GM12874 (cell line): Measurements from ENCODE around the gene CCND1.

Source experiments
- TF ChIP-seq, protein P1 (sequence below): IDR thresholded peaks from 2 replicates; pipeline ENCODE4 v1.5.1; 2011; ENCODE audit warnings: low read depth, mild to moderate bottlenecking, control low read depth, low read length, moderate library complexity; ENCODE audit not compliant: insufficient read depth

The CCND1 gene

DNA sequence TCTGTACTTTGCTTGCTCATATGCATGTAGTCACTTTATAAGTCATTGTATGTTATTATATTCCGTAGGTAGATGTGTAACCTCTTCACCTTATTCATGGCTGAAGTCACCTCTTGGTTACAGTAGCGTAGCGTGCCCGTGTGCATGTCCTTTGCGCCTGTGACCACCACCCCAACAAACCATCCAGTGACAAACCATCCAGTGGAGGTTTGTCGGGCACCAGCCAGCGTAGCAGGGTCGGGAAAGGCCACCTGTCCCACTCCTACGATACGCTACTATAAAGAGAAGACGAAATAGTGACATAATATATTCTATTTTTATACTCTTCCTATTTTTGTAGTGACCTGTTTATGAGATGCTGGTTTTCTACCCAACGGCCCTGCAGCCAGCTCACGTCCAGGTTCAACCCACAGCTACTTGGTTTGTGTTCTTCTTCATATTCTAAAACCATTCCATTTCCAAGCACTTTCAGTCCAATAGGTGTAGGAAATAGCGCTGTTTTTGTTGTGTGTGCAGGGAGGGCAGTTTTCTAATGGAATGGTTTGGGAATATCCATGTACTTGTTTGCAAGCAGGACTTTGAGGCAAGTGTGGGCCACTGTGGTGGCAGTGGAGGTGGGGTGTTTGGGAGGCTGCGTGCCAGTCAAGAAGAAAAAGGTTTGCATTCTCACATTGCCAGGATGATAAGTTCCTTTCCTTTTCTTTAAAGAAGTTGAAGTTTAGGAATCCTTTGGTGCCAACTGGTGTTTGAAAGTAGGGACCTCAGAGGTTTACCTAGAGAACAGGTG is 11.1 kb downstream of the CCND1 start:
- TF ChIP-seq, protein P1, sequence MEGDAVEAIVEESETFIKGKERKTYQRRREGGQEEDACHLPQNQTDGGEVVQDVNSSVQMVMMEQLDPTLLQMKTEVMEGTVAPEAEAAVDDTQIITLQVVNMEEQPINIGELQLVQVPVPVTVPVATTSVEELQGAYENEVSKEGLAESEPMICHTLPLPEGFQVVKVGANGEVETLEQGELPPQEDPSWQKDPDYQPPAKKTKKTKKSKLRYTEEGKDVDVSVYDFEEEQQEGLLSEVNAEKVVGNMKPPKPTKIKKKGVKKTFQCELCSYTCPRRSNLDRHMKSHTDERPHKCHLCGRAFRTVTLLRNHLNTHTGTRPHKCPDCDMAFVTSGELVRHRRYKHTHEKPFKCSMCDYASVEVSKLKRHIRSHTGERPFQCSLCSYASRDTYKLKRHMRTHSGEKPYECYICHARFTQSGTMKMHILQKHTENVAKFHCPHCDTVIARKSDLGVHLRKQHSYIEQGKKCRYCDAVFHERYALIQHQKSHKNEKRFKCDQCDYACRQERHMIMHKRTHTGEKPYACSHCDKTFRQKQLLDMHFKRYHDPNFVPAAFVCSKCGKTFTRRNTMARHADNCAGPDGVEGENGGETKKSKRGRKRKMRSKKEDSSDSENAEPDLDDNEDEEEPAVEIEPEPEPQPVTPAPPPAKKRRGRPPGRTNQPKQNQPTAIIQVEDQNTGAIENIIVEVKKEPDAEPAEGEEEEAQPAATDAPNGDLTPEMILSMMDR: no peak

DNA sequence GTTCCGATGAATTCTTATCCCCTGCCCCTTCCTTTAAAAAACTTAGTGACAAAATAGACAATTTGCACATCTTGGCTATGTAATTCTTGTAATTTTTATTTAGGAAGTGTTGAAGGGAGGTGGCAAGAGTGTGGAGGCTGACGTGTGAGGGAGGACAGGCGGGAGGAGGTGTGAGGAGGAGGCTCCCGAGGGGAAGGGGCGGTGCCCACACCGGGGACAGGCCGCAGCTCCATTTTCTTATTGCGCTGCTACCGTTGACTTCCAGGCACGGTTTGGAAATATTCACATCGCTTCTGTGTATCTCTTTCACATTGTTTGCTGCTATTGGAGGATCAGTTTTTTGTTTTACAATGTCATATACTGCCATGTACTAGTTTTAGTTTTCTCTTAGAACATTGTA is 12.0 kb downstream of the CCND1 start:
- TF ChIP-seq, protein P1: no peak

DNA sequence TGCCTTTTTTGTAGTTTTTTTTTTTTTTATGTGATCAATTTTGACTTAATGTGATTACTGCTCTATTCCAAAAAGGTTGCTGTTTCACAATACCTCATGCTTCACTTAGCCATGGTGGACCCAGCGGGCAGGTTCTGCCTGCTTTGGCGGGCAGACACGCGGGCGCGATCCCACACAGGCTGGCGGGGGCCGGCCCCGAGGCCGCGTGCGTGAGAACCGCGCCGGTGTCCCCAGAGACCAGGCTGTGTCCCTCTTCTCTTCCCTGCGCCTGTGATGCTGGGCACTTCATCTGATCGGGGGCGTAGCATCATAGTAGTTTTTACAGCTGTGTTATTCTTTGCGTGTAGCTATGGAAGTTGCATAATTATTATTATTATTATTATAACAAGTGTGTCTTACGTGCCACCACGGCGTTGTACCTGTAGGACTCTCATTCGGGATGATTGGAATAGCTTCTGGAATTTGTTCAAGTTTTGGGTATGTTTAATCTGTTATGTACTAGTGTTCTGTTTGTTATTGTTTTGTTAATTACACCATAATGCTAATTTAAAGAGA is 12.5 kb downstream of the CCND1 start:
- TF ChIP-seq, protein P1: no peak

DNA sequence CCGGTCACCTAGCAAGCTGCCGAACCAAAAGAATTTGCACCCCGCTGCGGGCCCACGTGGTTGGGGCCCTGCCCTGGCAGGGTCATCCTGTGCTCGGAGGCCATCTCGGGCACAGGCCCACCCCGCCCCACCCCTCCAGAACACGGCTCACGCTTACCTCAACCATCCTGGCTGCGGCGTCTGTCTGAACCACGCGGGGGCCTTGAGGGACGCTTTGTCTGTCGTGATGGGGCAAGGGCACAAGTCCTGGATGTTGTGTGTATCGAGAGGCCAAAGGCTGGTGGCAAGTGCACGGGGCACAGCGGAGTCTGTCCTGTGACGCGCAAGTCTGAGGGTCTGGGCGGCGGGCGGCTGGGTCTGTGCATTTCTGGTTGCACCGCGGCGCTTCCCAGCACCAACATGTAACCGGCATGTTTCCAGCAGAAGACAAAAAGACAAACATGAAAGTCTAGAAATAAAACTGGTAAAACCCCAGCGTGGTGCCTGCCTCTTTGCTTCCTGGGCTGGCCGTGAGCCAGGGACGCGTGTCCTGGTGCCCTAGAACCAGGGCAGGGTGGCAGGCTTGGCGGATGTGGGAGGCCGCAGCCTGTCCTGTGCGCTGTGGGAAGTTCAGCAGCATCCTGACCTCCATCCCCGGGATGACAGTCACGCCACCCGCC is 13.2 kb downstream of the CCND1 start:
- TF ChIP-seq, protein P1: no peak

DNA sequence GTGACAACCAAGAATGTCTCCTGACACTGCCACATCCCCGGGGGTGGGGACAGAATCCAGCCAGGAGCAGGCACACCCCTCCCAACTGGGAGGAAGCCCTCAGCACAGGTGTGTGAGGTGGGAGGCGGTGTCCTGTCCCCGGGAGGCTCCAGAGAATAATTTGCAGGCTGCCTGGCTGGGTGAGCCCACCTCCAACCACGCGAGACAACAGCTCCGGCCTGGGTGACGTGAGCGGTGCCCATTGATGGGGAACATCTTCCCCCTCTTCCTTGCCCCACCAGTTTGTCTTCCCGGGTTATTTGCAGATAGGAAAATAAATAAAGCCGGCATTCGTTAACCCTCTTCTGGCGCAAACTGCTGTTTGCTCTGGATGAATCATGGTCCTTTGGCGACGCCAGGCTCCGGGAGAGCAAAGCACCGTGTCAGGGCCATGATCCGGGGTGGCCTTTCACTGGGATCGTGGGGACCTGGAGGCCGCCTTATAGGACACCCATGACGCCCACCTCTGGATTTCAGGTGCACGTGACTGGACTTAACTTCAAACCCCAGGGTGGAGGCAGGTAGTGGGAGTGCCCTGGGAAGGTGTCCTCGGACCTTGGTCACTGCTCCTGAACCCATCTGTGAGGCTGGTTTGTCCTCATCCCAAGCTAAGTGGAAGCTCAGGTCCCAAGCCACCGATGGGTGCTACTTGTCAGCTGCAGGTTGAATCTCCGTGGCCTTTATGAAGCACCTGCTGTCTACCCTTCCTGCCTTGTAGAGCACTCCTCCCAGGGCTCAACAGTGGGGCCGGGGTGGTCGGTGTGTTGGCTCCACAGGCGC is 13.9 kb downstream of the CCND1 start:
- TF ChIP-seq, protein P1: no peak

DNA sequence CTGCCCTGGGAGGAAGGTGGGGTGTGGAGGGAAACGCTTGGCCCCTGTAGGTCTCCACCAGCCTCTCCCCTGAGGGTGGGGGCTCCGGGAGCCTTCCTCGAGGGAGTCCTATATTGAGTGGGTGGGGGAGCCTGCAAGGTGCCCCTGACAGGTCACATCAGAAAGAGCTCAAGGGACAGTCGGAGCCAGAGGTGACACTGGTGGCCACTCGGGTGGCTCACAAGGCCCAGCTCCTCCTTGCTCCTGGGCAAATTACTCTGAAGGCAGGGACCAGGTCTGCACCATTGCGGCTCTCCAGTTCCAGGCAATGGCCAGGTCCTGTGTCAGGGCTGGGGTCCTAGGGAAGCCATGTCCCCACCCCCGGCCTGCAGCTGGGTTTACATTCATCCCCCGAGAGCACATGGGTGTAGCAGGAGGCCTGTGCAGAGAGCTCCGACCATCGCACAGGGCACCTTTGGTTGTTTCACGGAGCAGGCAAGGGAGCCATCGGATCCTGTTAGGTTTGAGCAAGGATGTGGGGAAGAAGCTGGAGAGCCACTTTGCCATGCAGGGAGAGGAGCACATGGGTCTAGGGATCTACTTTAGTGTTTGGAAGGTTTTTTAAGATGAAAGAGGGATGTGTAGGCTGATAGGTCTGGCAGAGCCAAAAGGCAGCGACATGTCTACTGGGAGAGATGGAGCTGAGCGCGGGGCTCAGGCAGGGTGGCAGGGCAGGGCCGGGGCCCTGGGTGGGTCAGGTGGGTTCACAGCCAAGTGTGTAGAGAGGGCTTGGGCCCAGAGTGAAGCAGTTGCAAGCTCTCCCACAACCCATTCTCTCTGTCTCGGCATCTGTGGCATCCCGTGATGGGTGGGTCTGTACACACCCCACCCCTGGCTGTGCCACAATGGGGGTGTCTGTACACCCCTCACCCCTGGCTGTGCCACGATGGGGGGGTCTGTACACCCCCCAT is 14.8 kb downstream of the CCND1 start:
- TF ChIP-seq, protein P1: no peak
